ENCODE results near the gene PODXL2.

Gene PODXL2

GRCh38 chr3:127706312-127706711, 77.3 kb downstream of the PODXL2 start:
- DNase-seq, result peak in 1 of 56 donors; percentile 30

- DNase-seq, result no peak
These were observed 77.9 kb downstream of the PODXL2 start for GRCh38 chr3:127706785-127707351.

GRCh38 chr3:127707851-127708411, 78.9 kb downstream of the PODXL2 start:
- DNase-seq, result no peak

GRCh38 chr3:127708837-127709236, 79.9 kb downstream of the PODXL2 start:
- DNase-seq, result no peak

- DNase-seq, result no peak
These were observed 80.5 kb downstream of the PODXL2 start for GRCh38 chr3:127709320-127710060.

GRCh38 chr3:127710155-127710941, 81.4 kb downstream of the PODXL2 start:
- DNase-seq, result no peak

- DNase-seq, result no peak
These were observed 82.2 kb downstream of the PODXL2 start for GRCh38 chr3:127711021-127711695.

- DNase-seq, result no peak
These were observed 82.9 kb downstream of the PODXL2 start for GRCh38 chr3:127711896-127712295.

- no peak for DNase-seq
These were observed 83.5 kb downstream of the PODXL2 start for GRCh38 chr3:127712461-127712860.

- no peak for DNase-seq
These were observed 84.1 kb downstream of the PODXL2 start for GRCh38 chr3:127712881-127713771.

GRCh38 chr3:127714125-127714571, 85.2 kb downstream of the PODXL2 start:
- no peak for DNase-seq

GRCh38 chr3:127714866-127715265, 85.9 kb downstream of the PODXL2 start:
- DNase-seq, result no peak

GRCh38 chr3:127715532-127715931, 86.5 kb downstream of the PODXL2 start:
- no peak for DNase-seq

GRCh38 chr3:127716384-127716783, 87.4 kb downstream of the PODXL2 start:
- DNase-seq, result peak in 1 of 56 donors; percentile 39

GRCh38 chr3:127717357-127718244, 88.6 kb downstream of the PODXL2 start:
- peak in 5 of 56 donors; percentile 32 to 56 (median 42) for DNase-seq

- DNase-seq, result peak in 2 of 56 donors; percentile 21 to 35
These were observed 89.4 kb downstream of the PODXL2 start for GRCh38 chr3:127718245-127718915.

- no peak for DNase-seq
These were observed 89.9 kb downstream of the PODXL2 start for GRCh38 chr3:127718916-127719290.

GRCh38 chr3:127719369-127719768, 90.4 kb downstream of the PODXL2 start:
- no peak for DNase-seq
